ENCODE data around the gene PARD3.

Gene PARD3

DNA sequence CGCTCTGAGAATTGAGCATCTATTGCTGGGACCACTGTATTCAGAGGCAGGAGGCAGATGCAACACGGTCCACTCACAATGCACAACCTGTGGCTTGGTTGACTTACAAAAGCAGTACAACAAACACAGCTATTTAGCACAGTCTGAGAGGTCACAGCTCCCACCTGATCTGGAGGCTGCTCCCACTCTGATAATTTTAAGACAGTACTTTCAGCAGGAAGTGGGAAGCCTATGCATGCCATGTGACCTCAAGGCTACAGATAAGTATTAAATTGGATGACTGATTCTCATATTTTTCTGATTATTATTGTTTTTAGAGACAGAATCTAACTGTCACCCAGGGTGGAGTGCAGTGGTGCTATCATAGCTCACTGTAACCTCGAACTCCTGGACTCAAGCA is 659.3 kb downstream of the PARD3 start:
- Histone ChIP-seq H3K9me2 (replicated peaks; ENCODE audit: insufficient read depth, low read length) (no peaks in the 10 kb centered on the region), H3K4me2 (ENCODE audit: low read depth, low read length, poor library complexity, severe bottlenecking) (no peak overlapping the region), H3K27me3 (ENCODE audit: low read length) (no peaks in the 10 kb centered on the region), H2AFZ (ENCODE audit: low read depth, low read length, severe bottlenecking) (no peak overlapping the region), H4K20me1 (ENCODE audit: low read depth, low read length) (no peaks in the 10 kb centered on the region), H3K4me3 (ENCODE audit: insufficient read depth, low read length, poor library complexity, severe bottlenecking) (no peak overlapping the region), H3K79me2 (ENCODE audit: insufficient read depth, low read length) (no peaks in the 10 kb centered on the region), H3K27ac (ENCODE audit: low read depth, low read length) (no peak overlapping the region), H3K9ac (ENCODE audit: low read length) (no peak overlapping the region), H3K9me3 (ENCODE audit: insufficient read depth, low read length) (no peaks in the 10 kb centered on the region), H3K36me3 (ENCODE audit: low read length) (no peaks in the 10 kb centered on the region), H3F3A (ENCODE audit: insufficient read depth) (no peaks in the 10 kb centered on the region)
- no peak for TF ChIP-seq EZH2phosphoT487 (conservative IDR thresholded peaks at IDR 0.05; ENCODE audit: low read length)
- TF ChIP-seq, protein P1, sequence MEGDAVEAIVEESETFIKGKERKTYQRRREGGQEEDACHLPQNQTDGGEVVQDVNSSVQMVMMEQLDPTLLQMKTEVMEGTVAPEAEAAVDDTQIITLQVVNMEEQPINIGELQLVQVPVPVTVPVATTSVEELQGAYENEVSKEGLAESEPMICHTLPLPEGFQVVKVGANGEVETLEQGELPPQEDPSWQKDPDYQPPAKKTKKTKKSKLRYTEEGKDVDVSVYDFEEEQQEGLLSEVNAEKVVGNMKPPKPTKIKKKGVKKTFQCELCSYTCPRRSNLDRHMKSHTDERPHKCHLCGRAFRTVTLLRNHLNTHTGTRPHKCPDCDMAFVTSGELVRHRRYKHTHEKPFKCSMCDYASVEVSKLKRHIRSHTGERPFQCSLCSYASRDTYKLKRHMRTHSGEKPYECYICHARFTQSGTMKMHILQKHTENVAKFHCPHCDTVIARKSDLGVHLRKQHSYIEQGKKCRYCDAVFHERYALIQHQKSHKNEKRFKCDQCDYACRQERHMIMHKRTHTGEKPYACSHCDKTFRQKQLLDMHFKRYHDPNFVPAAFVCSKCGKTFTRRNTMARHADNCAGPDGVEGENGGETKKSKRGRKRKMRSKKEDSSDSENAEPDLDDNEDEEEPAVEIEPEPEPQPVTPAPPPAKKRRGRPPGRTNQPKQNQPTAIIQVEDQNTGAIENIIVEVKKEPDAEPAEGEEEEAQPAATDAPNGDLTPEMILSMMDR (IDR thresholded peaks at IDR 0.05; ENCODE audit: insufficient read depth, low read length, poor library complexity, severe bottlenecking): no peak

DNA sequence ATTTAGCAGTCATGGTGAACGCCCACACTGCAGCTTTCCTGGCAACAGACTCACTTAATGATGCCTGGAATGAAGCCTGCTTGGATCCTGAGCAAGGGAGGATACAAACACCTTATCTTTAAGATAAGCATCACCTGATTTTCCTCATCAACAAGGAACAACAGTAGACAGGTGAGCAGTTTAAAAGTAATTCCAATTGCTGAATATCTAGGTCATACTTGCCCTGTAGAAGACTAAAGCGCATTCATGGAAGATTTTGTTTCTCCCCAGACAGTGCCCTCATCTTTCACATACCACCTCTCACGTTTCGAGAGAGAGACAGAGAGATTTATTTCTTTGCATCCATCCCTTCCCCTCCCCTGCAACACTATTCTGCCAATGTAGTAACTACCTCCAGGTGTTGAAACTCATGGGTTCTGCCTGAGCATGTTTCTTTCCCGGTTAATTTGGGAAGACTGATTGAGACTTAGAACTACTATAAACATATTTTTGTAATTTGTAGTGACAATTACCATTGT is 660.7 kb downstream of the PARD3 start:
- Histone ChIP-seq H3K9me3 (ENCODE audit: insufficient read depth, low read length) (no peaks in the 10 kb centered on the region), H3K9me2 (replicated peaks; ENCODE audit: insufficient read depth, low read length) (no peaks in the 10 kb centered on the region), H2AFZ (ENCODE audit: low read depth, low read length, severe bottlenecking) (no peak overlapping the region), H4K20me1 (ENCODE audit: low read depth, low read length) (no peaks in the 10 kb centered on the region), H3K36me3 (ENCODE audit: low read length) (no peaks in the 10 kb centered on the region), H3F3A (ENCODE audit: insufficient read depth) (no peaks in the 10 kb centered on the region), H3K27me3 (ENCODE audit: low read length) (no peaks in the 10 kb centered on the region), H3K79me2 (ENCODE audit: insufficient read depth, low read length) (no peaks in the 10 kb centered on the region), H3K4me2 (ENCODE audit: low read depth, low read length, poor library complexity, severe bottlenecking) (no peak overlapping the region), H3K27ac (ENCODE audit: low read depth, low read length) (no peak overlapping the region), H3K4me3 (ENCODE audit: insufficient read depth, low read length, poor library complexity, severe bottlenecking) (no peak overlapping the region), H3K9ac (ENCODE audit: low read length) (no peak overlapping the region)
- TF ChIP-seq EZH2phosphoT487 (conservative IDR thresholded peaks at IDR 0.05; ENCODE audit: low read length): no peak
- TF ChIP-seq, protein P1 (IDR thresholded peaks at IDR 0.05; ENCODE audit: insufficient read depth, low read length, poor library complexity, severe bottlenecking): no peak

- Histone ChIP-seq H3K36me3 (ENCODE audit: low read length) (no peaks in the 10 kb centered on the region), H3K9me3 (ENCODE audit: insufficient read depth, low read length) (no peaks in the 10 kb centered on the region), H3K9me2 (replicated peaks; ENCODE audit: insufficient read depth, low read length) (no peaks in the 10 kb centered on the region), H3K4me2 (ENCODE audit: low read depth, low read length, poor library complexity, severe bottlenecking) (no peak overlapping the region), H3F3A (ENCODE audit: insufficient read depth) (no peaks in the 10 kb centered on the region), H3K9ac (ENCODE audit: low read length) (no peak overlapping the region), H4K20me1 (ENCODE audit: low read depth, low read length) (no peaks in the 10 kb centered on the region), H3K27me3 (ENCODE audit: low read length) (no peaks in the 10 kb centered on the region), H3K79me2 (ENCODE audit: insufficient read depth, low read length) (no peaks in the 10 kb centered on the region), H3K4me3 (ENCODE audit: insufficient read depth, low read length, poor library complexity, severe bottlenecking) (no peak overlapping the region), H2AFZ (ENCODE audit: low read depth, low read length, severe bottlenecking) (no peak overlapping the region), H3K27ac (ENCODE audit: low read depth, low read length) (no peak overlapping the region)
- TF ChIP-seq, protein P1 (IDR thresholded peaks at IDR 0.05; ENCODE audit: insufficient read depth, low read length, poor library complexity, severe bottlenecking): no peak
- TF ChIP-seq EZH2phosphoT487 (conservative IDR thresholded peaks at IDR 0.05; ENCODE audit: low read length): no peak
These were observed 661.3 kb downstream of the PARD3 start for GRCh38 chr10:34153663-34154382.
